K562 (cell line): ENCODE measurements around the gene ANKS1B. TPM values are rescaled to one million over a fixed set of nuclear protein-coding genes. Genes with fewer than 3 reads are reported as not detected.

Experiments used
- ATAC-seq: fragments of 200-7000 bp; cut with Tn5 transposase; 3 replicates; pipeline ENCODE4 v1.9.1; 2020; ENCODE audit warnings: moderate library complexity
- BruUV-seq: library from RNA; stranded (reverse); fragments of 400-500 nt; replicated peaks from 2 replicates; lab custom pipeline; 2021; lab: Mats Ljungman, UMichigan
- CTCF ChIA-PET: fragments of 300-600 bp; formaldehyde crosslinking; extraction: SDS; loops from one replicate; lab custom pipeline; 2021; ENCODE audit warnings: low intra/inter-chr PET ratio; lab: Yijun Ruan, JAX
- POLR2A ChIA-PET: fragments of 300-600, 350-650 bp; sonication (Branson Sonifier 250); formaldehyde crosslinking; extraction: SDS; loops from one replicate; lab custom pipeline; 2021; ENCODE audit warnings: antibody characterized with exemption, inconsistent platforms; lab: Yijun Ruan, JAX
- DNase-seq, 4 experiments: peaks; one replicate each; pipeline versions ENCODE4 v3.0.0 to v3.0.0-alpha.2; 2011 to 2018; ENCODE audit warnings: low spot score in 3 of 4, mixed read lengths in 3 of 4; ENCODE audit errors: extremely low read depth in 1 of 4
- FAIRE-seq: peaks from 2 replicates; lab custom pipeline; 2011; peaks lifted over from hg19 to GRCh38; lab: Jason Lieb, UNC
- H2AFZ ChIP-seq: 2 replicates; pipeline ENCODE4 v1.6.0; 2011; ENCODE audit warnings: low read depth, low read length, control low read depth, inconsistent platforms
- H3K27ac ChIP-seq: fragments of 200-600 bp; 3 replicates; pipeline ENCODE4 v1.8.0; 2011; ENCODE audit warnings: low read depth, mild to moderate bottlenecking, control low read depth, inconsistent platforms, low read length, moderate library complexity, mixed read lengths; ENCODE audit errors: extremely low read depth
- H3K27me3 ChIP-seq, 2 experiments: fragments of 300-600 bp in 1 of 2; 2 replicates in 1 of 2; 3 replicates in 1 of 2; pipeline versions ENCODE4 v1.6.0 to v1.8.0; 2011; ENCODE audit warnings: inconsistent platforms in 2 of 2, low read length in 2 of 2, mild to moderate bottlenecking in 1 of 2, mixed read lengths in 1 of 2, moderate library complexity in 1 of 2; ENCODE audit not compliant: control insufficient read depth in 2 of 2, insufficient read depth in 2 of 2
- H3K36me3 ChIP-seq: fragments of 300-600 bp; 3 replicates; pipeline ENCODE4 v1.8.0; 2011; ENCODE audit warnings: mild to moderate bottlenecking, low read length, inconsistent platforms; ENCODE audit not compliant: control insufficient read depth, insufficient read depth
- H3K4me1 ChIP-seq, 2 experiments: fragments of 200-600 bp in 1 of 2; replicated peaks in 1 of 2; 2 replicates in 1 of 2; 3 replicates in 1 of 2; pipeline versions ENCODE4 v1.5.1 to v1.8.0; 2011; ENCODE audit warnings: inconsistent platforms in 2 of 2, low read length in 2 of 2, mild to moderate bottlenecking in 1 of 2, mixed read lengths in 1 of 2, moderate library complexity in 1 of 2; ENCODE audit not compliant: control insufficient read depth in 2 of 2, insufficient read depth in 2 of 2
- H3K4me2 ChIP-seq: 2 replicates; pipeline ENCODE4 v1.6.1; 2011; ENCODE audit warnings: low read length, control low read depth, inconsistent platforms, mixed read lengths; ENCODE audit not compliant: insufficient read depth
- H3K4me3 ChIP-seq: fragments of 200-600 bp; sonication (generic), shearing (Covaris generic); 2 replicates; pipeline ENCODE4 v1.5.1; 2016; ENCODE audit warnings: control low read depth, inconsistent platforms
- H3K79me2 ChIP-seq: fragments of 200-600 bp; 3 replicates; pipeline ENCODE4 v1.8.0; 2011; ENCODE audit warnings: low read length, inconsistent platforms; ENCODE audit not compliant: control insufficient read depth, insufficient read depth
- H3K9ac ChIP-seq, 2 experiments: 2 replicates each; pipeline versions ENCODE4 v1.6.0 to v1.6.1; 2011; ENCODE audit warnings: low read depth in 2 of 2, low read length in 2 of 2, control low read depth in 1 of 2, inconsistent platforms in 1 of 2, mild to moderate bottlenecking in 1 of 2, mixed read lengths in 1 of 2; ENCODE audit not compliant: insufficient read depth in 1 of 2
- H3K9me1 ChIP-seq: one replicate; pipeline ENCODE4 v1.6.0; 2011; ENCODE audit warnings: inconsistent platforms, mild to moderate bottlenecking, low read length, moderate library complexity; ENCODE audit not compliant: control insufficient read depth, insufficient read depth
- H3K9me3 ChIP-seq: replicated peaks from 2 replicates; pipeline ENCODE4 v1.5.1; 2011; ENCODE audit warnings: low read depth, low read length, inconsistent platforms; ENCODE audit not compliant: control insufficient read depth, insufficient read depth
- H4K20me1 ChIP-seq: replicated peaks from 2 replicates; pipeline ENCODE4 v1.6.1; 2011; ENCODE audit warnings: low read length, inconsistent platforms, mixed read lengths; ENCODE audit not compliant: control insufficient read depth, insufficient read depth
- ARID2 ChIP-seq: fragments of 450-650 bp; IDR thresholded peaks from 2 replicates; pipeline ENCODE4 v1.6.1; 2017; ENCODE audit warnings: antibody characterized with exemption, mild to moderate bottlenecking
- NR3C1 ChIP-seq: sonication (generic); formaldehyde crosslinking; IDR thresholded peaks from 2 replicates; pipeline ENCODE4 v1.8.1; 2022; ENCODE audit warnings: missing genetic modification reagents
- RBM34 ChIP-seq: fragments of 200-400 bp; formaldehyde crosslinking; IDR thresholded peaks from 2 replicates; pipeline ENCODE4 v1.6.1; 2018; ENCODE audit warnings: low read length, borderline replicate concordance; ENCODE audit not compliant: insufficient read depth
- ZKSCAN1 ChIP-seq: fragments of 150-350 bp; IDR thresholded peaks from 2 replicates; pipeline ENCODE4 v1.6.1; 2016; ENCODE audit warnings: low read depth, low read length
- ZNF232 ChIP-seq: sonication (generic); formaldehyde crosslinking; IDR thresholded peaks from 2 replicates; pipeline ENCODE4 v1.8.0; 2022; ENCODE audit warnings: mild to moderate bottlenecking, missing genetic modification reagents
- ZNF24 ChIP-seq: fragments of 450-650 bp; IDR thresholded peaks from 2 replicates; pipeline ENCODE4 v1.6.1; 2016
- WGBS: fragments of 100-300 bp; shearing (Covaris generic); methylation state at CpG from one replicate; pipeline ENCODE4 v1.1.6; 2016; ENCODE audit warnings: low coverage, mixed read lengths; ENCODE audit not compliant: insufficient coverage; ENCODE audit errors: missing lambda C conversion rate; 5-methylcytosine and 5-hydroxymethylcytosine counted together
- in situ Hi-C: fragments of 300-500 bp; cut with MboI; formaldehyde crosslinking; loops from 4 replicates; pipeline ENCODE4 v1.15.0; 2018; ENCODE audit warnings: inconsistent platforms, mixed read lengths
- intact Hi-C: fragments of 100-400 bp; cut with micrococcal nuclease; formaldehyde crosslinking; loops from 2 replicates; pipeline ENCODE4 v1.14.2; 2022
- polyA plus RNA-seq, 8 experiments: library from polyadenylated mRNA; depleted of rRNA in 4 of 8; stranded (reverse) in 5 of 8; unstranded in 3 of 8; fragments of >200 nt; fragmentation: Nextera tagmentation in 2 of 8; fragmentation: Illumina TruSeq in 1 of 8; extraction: Ambion mirVana in 2 of 8; extraction: Trizol in 1 of 8; gene quantifications; 2 replicates each; pipeline versions ENCODE4 v1.2.1 to v1.2.3, GENCODE V29; 2011 to 2014; ENCODE audit warnings: inconsistent platforms in 1 of 8, missing spikeins in 1 of 8
- total RNA-seq, 7 experiments: library from RNA; depleted of rRNA in 6 of 7; stranded (reverse); fragments of >200 nt in 6 of 7; fragmentation: Illumina TruSeq in 2 of 7; extraction: Trizol in 2 of 7; gene quantifications; 2 replicates each; pipeline versions ENCODE4 v1.2.1 to v1.2.3, GENCODE V29; 2011 to 2021; ENCODE audit warnings: low replicate concordance in 1 of 7
- TF ChIP-seq, protein P1 (sequence below): sonication (generic); formaldehyde crosslinking; IDR thresholded peaks from 2 replicates; pipeline ENCODE4 v1.8.1; 2023; ENCODE audit warnings: mild to moderate bottlenecking, missing genetic modification reagents
- TF ChIP-seq, protein P2 (sequence below): IDR thresholded peaks from 3 replicates; pipeline ENCODE4 v1.6.1; 2011; ENCODE audit warnings: borderline replicate concordance, mild to moderate bottlenecking, moderate library complexity; ENCODE audit not compliant: insufficient read length; ENCODE audit errors: extremely low read depth
- TF ChIP-seq, protein P3 (sequence below): sonication (generic); formaldehyde crosslinking; IDR thresholded peaks from 2 replicates; pipeline ENCODE4 v1.8.1; 2023; ENCODE audit warnings: missing genetic modification reagents, mild to moderate bottlenecking, borderline replicate concordance
- TF ChIP-seq, protein P4 (sequence below), 3 experiments: fragments of 200-800 bp in 1 of 3; sonication (Bioruptor generic) in 1 of 3; sonication (generic) in 1 of 3; formaldehyde crosslinking in 1 of 3; IDR thresholded peaks; 2 replicates each; pipeline versions ENCODE4 v1.6.1 to v1.8.0; 2016 to 2022; ENCODE audit warnings: mild to moderate bottlenecking in 2 of 3, missing compliant biosample characterization in 2 of 3, missing genetic modification characterization in 2 of 3, missing genetic modification reagents in 1 of 3

Gene ANKS1B
- total and polyA plus RNA-seq, 9 of the 15 experiments (the other 6 are each of a cell fraction or from before 2014, with no cell fraction given), result 0.04 to 0.47 (median 0.28) TPM; not detected in 4

DNA sequence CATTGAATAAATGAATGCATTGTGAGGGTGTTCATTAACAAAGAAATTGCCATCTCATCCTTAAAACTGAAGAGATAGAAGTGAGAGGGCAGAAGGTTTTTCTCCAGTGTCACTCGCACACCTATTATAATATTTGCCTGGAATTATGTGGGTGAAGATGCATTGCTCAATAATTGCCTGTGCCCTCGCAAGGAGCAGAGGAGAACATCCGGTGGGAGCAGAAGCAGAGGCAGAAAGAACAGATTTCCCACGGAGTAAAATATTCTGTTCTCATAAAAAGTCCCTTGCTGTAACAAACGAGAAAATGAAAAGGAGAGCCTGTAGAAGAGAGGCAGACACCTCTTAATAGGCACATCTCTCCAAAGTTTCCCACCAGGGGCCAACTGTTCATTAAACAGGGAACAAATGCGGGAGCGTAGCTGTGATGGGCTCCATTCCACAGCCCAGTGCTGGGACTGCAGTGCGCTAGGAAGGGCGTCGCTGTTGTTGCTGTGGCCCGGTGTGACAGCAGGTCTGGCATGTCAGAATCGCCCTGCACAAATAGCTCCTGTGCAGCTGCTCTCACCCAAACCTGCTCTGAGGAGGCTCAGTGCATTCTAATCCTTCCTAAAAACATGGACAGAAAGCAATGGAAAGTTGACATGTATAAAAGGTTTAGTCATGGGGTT, 979.8 kb downstream of the ANKS1B start:
- in situ Hi-C loops (no loop called here), intact Hi-C loops (no loop called here)
- H3K36me3 ChIP-seq, result no peaks in the 10 kb centered on the region
- no peaks in the 10 kb centered on the region for H3K9me1 ChIP-seq
- no peaks in the 10 kb centered on the region for H3K9me3 ChIP-seq
- no peak for FAIRE-seq
- no peak overlapping the region for H3K9ac ChIP-seq
- H3K4me3 ChIP-seq, result no peak overlapping the region
- no peak for DNase-seq
- ChIA-PET POLR2A (no interaction called here), CTCF (no interaction called here)
- BruUV-seq, result no TSS peak
- no peaks in the 10 kb centered on the region for H3K4me1 ChIP-seq
- WGBS, result 2% methylated on average over 12 of the region's 12 CpGs
- H3K4me2 ChIP-seq, result no peak overlapping the region
- H3K79me2 ChIP-seq, result no peaks in the 10 kb centered on the region
- H2AFZ ChIP-seq, result no peak overlapping the region
- no peaks in the 10 kb centered on the region for H4K20me1 ChIP-seq
- ATAC-seq, result no peak
- H3K27me3 ChIP-seq, result no peaks in the 10 kb centered on the region
- H3K27ac ChIP-seq, result no peak overlapping the region
- TF ChIP-seq, protein P1, sequence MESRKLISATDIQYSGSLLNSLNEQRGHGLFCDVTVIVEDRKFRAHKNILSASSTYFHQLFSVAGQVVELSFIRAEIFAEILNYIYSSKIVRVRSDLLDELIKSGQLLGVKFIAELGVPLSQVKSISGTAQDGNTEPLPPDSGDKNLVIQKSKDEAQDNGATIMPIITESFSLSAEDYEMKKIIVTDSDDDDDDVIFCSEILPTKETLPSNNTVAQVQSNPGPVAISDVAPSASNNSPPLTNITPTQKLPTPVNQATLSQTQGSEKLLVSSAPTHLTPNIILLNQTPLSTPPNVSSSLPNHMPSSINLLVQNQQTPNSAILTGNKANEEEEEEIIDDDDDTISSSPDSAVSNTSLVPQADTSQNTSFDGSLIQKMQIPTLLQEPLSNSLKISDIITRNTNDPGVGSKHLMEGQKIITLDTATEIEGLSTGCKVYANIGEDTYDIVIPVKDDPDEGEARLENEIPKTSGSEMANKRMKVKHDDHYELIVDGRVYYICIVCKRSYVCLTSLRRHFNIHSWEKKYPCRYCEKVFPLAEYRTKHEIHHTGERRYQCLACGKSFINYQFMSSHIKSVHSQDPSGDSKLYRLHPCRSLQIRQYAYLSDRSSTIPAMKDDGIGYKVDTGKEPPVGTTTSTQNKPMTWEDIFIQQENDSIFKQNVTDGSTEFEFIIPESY, result no peak
- TF ChIP-seq ZKSCAN1 (no peak), ARID2 (no peak), RBM34 (no peak), ZNF232 (no peak), NR3C1 (CRISPR knock-in tag) (no peak), ZNF24 (no peak)
- TF ChIP-seq, protein P2, sequence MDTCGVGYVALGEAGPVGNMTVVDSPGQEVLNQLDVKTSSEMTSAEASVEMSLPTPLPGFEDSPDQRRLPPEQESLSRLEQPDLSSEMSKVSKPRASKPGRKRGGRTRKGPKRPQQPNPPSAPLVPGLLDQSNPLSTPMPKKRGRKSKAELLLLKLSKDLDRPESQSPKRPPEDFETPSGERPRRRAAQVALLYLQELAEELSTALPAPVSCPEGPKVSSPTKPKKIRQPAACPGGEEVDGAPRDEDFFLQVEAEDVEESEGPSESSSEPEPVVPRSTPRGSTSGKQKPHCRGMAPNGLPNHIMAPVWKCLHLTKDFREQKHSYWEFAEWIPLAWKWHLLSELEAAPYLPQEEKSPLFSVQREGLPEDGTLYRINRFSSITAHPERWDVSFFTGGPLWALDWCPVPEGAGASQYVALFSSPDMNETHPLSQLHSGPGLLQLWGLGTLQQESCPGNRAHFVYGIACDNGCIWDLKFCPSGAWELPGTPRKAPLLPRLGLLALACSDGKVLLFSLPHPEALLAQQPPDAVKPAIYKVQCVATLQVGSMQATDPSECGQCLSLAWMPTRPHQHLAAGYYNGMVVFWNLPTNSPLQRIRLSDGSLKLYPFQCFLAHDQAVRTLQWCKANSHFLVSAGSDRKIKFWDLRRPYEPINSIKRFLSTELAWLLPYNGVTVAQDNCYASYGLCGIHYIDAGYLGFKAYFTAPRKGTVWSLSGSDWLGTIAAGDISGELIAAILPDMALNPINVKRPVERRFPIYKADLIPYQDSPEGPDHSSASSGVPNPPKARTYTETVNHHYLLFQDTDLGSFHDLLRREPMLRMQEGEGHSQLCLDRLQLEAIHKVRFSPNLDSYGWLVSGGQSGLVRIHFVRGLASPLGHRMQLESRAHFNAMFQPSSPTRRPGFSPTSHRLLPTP, result no peak
- TF ChIP-seq, protein P3, sequence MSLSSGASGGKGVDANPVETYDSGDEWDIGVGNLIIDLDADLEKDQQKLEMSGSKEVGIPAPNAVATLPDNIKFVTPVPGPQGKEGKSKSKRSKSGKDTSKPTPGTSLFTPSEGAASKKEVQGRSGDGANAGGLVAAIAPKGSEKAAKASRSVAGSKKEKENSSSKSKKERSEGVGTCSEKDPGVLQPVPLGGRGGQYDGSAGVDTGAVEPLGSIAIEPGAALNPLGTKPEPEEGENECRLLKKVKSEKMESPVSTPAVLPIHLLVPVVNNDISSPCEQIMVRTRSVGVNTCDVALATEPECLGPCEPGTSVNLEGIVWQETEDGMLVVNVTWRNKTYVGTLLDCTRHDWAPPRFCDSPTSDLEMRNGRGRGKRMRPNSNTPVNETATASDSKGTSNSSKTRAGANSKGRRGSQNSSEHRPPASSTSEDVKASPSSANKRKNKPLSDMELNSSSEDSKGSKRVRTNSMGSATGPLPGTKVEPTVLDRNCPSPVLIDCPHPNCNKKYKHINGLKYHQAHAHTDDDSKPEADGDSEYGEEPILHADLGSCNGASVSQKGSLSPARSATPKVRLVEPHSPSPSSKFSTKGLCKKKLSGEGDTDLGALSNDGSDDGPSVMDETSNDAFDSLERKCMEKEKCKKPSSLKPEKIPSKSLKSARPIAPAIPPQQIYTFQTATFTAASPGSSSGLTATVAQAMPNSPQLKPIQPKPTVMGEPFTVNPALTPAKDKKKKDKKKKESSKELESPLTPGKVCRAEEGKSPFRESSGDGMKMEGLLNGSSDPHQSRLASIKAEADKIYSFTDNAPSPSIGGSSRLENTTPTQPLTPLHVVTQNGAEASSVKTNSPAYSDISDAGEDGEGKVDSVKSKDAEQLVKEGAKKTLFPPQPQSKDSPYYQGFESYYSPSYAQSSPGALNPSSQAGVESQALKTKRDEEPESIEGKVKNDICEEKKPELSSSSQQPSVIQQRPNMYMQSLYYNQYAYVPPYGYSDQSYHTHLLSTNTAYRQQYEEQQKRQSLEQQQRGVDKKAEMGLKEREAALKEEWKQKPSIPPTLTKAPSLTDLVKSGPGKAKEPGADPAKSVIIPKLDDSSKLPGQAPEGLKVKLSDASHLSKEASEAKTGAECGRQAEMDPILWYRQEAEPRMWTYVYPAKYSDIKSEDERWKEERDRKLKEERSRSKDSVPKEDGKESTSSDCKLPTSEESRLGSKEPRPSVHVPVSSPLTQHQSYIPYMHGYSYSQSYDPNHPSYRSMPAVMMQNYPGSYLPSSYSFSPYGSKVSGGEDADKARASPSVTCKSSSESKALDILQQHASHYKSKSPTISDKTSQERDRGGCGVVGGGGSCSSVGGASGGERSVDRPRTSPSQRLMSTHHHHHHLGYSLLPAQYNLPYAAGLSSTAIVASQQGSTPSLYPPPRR (CRISPR knock-in tag), result no peak
- TF ChIP-seq, protein P4, sequence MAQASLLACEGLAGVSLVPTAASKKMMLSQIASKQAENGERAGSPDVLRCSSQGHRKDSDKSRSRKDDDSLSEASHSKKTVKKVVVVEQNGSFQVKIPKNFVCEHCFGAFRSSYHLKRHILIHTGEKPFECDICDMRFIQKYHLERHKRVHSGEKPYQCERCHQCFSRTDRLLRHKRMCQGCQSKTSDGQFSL (CRISPR knock-in tag; IDR thresholded peaks at IDR 0.05), result no peak
- TF ChIP-seq, protein P4 (tag; IDR thresholded peaks at IDR 0.05), result no peak
